H9 (cell line): ENCODE results near the gene RHNO1. TPM values are rescaled to one million over a fixed set of nuclear protein-coding genes. Genes with fewer than 3 reads are reported as not detected.

Experiments used
- DNase-seq: peaks from one replicate; pipeline ENCODE4 v3.0.0-alpha.2; 2017
- H2AFZ ChIP-seq: one replicate; pipeline ENCODE4 v1.6.1; 2013; ENCODE audit warnings: mild to moderate bottlenecking, low read length, control low read depth, moderate library complexity
- H2AK5ac ChIP-seq: 2 replicates; pipeline ENCODE4 v1.6.1; 2013; ENCODE audit warnings: low read length, control low read depth, mixed read lengths; ENCODE audit not compliant: insufficient read length
- H2BK120ac ChIP-seq: one replicate; pipeline ENCODE4 v1.6.1; 2013; ENCODE audit warnings: low read depth, mild to moderate bottlenecking, low read length, control low read depth, inconsistent platforms; ENCODE audit not compliant: poor library complexity, severe bottlenecking
- H2BK12ac ChIP-seq: 2 replicates; pipeline ENCODE4 v1.6.1; 2013; ENCODE audit warnings: low read length, control low read depth, mixed read lengths, low read depth; ENCODE audit not compliant: insufficient read length
- H2BK15ac ChIP-seq: 2 replicates; pipeline ENCODE4 v1.6.1; 2013; ENCODE audit warnings: low read depth, low read length, control low read depth
- H2BK20ac ChIP-seq: one replicate; pipeline ENCODE4 v1.6.1; 2013; ENCODE audit warnings: low read depth, mild to moderate bottlenecking, low read length, control low read depth, inconsistent platforms; ENCODE audit not compliant: poor library complexity, severe bottlenecking
- H2BK5ac ChIP-seq: 2 replicates; pipeline ENCODE4 v1.6.1; 2013; ENCODE audit warnings: low read length, control low read depth, mixed read lengths; ENCODE audit not compliant: insufficient read length
- H3K14ac ChIP-seq: 2 replicates; pipeline ENCODE4 v1.6.1; 2013; ENCODE audit warnings: low read length, control low read depth; ENCODE audit not compliant: insufficient read depth
- H3K18ac ChIP-seq: 2 replicates; pipeline ENCODE4 v1.6.1; 2013; ENCODE audit warnings: low read depth, mild to moderate bottlenecking, mixed read lengths, low read length, control low read depth; ENCODE audit not compliant: insufficient read length
- H3K23ac ChIP-seq: 2 replicates; pipeline ENCODE4 v1.6.1; 2013; ENCODE audit warnings: low read length, control low read depth, mixed read lengths, low read depth; ENCODE audit not compliant: insufficient read length
- H3K23me2 ChIP-seq: 2 replicates; pipeline ENCODE4 v1.6.1; 2013; ENCODE audit warnings: low read depth, mild to moderate bottlenecking, mixed read lengths, low read length, control low read depth; ENCODE audit not compliant: insufficient read length, poor library complexity, severe bottlenecking
- H3K27ac ChIP-seq: 2 replicates; pipeline ENCODE4 v1.5.1; 2013; ENCODE audit warnings: low read length, control low read depth, mixed read lengths, low read depth; ENCODE audit not compliant: insufficient read length
- H3K27me3 ChIP-seq: 2 replicates; pipeline ENCODE4 v1.6.1; 2013; ENCODE audit warnings: low read length, control low read depth, inconsistent platforms; ENCODE audit not compliant: insufficient read depth
- H3K4ac ChIP-seq: 2 replicates; pipeline ENCODE4 v1.6.1; 2013; ENCODE audit warnings: low read depth, mild to moderate bottlenecking, control low read depth, inconsistent platforms, low read length, moderate library complexity
- H3K4me1 ChIP-seq: 2 replicates; pipeline ENCODE4 v1.6.1; 2013; ENCODE audit warnings: low read length, control low read depth, inconsistent platforms; ENCODE audit not compliant: insufficient read depth
- H3K4me2 ChIP-seq: 2 replicates; pipeline ENCODE4 v1.6.1; 2013; ENCODE audit warnings: low read length, control low read depth, mixed read lengths; ENCODE audit not compliant: insufficient read length, insufficient read depth
- H3K56ac ChIP-seq: 2 replicates; pipeline ENCODE4 v1.6.1; 2013; ENCODE audit warnings: low read depth, mild to moderate bottlenecking, mixed read lengths, low read length, control low read depth; ENCODE audit not compliant: insufficient read length
- H3K79me1 ChIP-seq: 2 replicates; pipeline ENCODE4 v1.6.1; 2013; ENCODE audit warnings: low read depth, mild to moderate bottlenecking, moderate library complexity, low read length, control low read depth, inconsistent platforms; ENCODE audit not compliant: insufficient read depth, poor library complexity, severe bottlenecking
- H3K79me2 ChIP-seq: 2 replicates; pipeline ENCODE4 v1.6.1; 2013; ENCODE audit warnings: low read length, control low read depth, inconsistent platforms; ENCODE audit not compliant: insufficient read depth
- H3K9ac ChIP-seq: 2 replicates; pipeline ENCODE4 v1.6.1; 2013; ENCODE audit warnings: low read length, control low read depth, mixed read lengths; ENCODE audit not compliant: insufficient read length; ENCODE audit errors: extremely low read depth
- H3K9me3 ChIP-seq: one replicate; pipeline ENCODE4 v1.6.1; 2013; ENCODE audit warnings: low read depth, low read length, inconsistent platforms; ENCODE audit not compliant: control insufficient read depth
- H3T11ph ChIP-seq: one replicate; pipeline ENCODE4 v1.6.1; 2013; ENCODE audit warnings: mild to moderate bottlenecking, low read length, control low read depth, inconsistent platforms
- H4K20me1 ChIP-seq: one replicate; pipeline ENCODE4 v1.6.1; 2013; ENCODE audit not compliant: control insufficient read depth, insufficient read length, insufficient read depth
- H4K5ac ChIP-seq: 2 replicates; pipeline ENCODE4 v1.6.1; 2013; ENCODE audit warnings: low read depth, mild to moderate bottlenecking, mixed read lengths, low read length, control low read depth; ENCODE audit not compliant: insufficient read length
- H4K8ac ChIP-seq: replicated peaks from 2 replicates; pipeline ENCODE4 v1.6.1; 2013; ENCODE audit warnings: low read length, control low read depth, mixed read lengths, low read depth; ENCODE audit not compliant: insufficient read length
- H4K91ac ChIP-seq: 2 replicates; pipeline ENCODE4 v1.6.1; 2013; ENCODE audit warnings: low read depth, mild to moderate bottlenecking, moderate library complexity, mixed read lengths, low read length, control low read depth; ENCODE audit not compliant: insufficient read length
- H3K27ac Mint-ChIP-seq, 3 experiments: 2 replicates in 2 of 3; 3 replicates in 1 of 3; pipeline ENCODE4 v1.8.0; 2020 to 2021; ENCODE audit warnings: mixed read lengths in 3 of 3, mild to moderate bottlenecking in 1 of 3, moderate library complexity in 1 of 3
- H3K27me3 Mint-ChIP-seq: 2 replicates; pipeline ENCODE4 v1.8.0; 2021; ENCODE audit warnings: low read depth, mild to moderate bottlenecking, moderate library complexity, mixed read lengths
- H3K36me3 Mint-ChIP-seq, 3 experiments: 2 replicates in 2 of 3; 3 replicates in 1 of 3; pipeline ENCODE4 v1.8.0; 2020 to 2021; ENCODE audit warnings: low read depth in 3 of 3, mixed read lengths in 3 of 3; ENCODE audit not compliant: insufficient read depth in 1 of 3
- H3K4me1 Mint-ChIP-seq, 2 experiments: 2 replicates each; pipeline ENCODE4 v1.8.0; 2020; ENCODE audit warnings: mixed read lengths in 2 of 2
- H3K4me3 Mint-ChIP-seq, 2 experiments: 2 replicates in 1 of 2; 3 replicates in 1 of 2; pipeline ENCODE4 v1.8.0; 2020 to 2021; ENCODE audit warnings: mild to moderate bottlenecking in 2 of 2, mixed read lengths in 2 of 2, moderate library complexity in 1 of 2
- H3K9me3 Mint-ChIP-seq, 2 experiments: 2 replicates in 1 of 2; 3 replicates in 1 of 2; pipeline ENCODE4 v1.8.0; 2020; ENCODE audit warnings: mild to moderate bottlenecking in 2 of 2, mixed read lengths in 2 of 2, moderate library complexity in 1 of 2
- CTCF ChIP-seq: fragments of 200-600 bp; sonication (generic); conservative IDR thresholded peaks from 3 replicates; pipeline ENCODE4 v1.8.0; 2021; ENCODE audit warnings: antibody characterized with exemption, mild to moderate bottlenecking
- WGBS: extraction: QIAGEN DNeasy Blood & Tissue Kit; methylation state at CpG from one replicate; pipeline ENCODE4 v1.1.7; 2013; ENCODE audit warnings: missing lambda C conversion rate, low lambda C conversion rate, mixed read lengths; ENCODE audit not compliant: insufficient read length; ENCODE audit errors: extremely low coverage; 5-methylcytosine and 5-hydroxymethylcytosine counted together
- total RNA-seq: library from RNA; stranded (reverse); gene quantifications from 2 replicates; pipeline ENCODE4 v1.2.1, GENCODE V29; 2021

RHNO1 gene
- total RNA-seq, 1 experiment from 2014 or later, result 36.7 TPM

GRCh38 chr12:2842948-2843347 is 34.1 kb upstream of the RHNO1 start:
- Histone ChIP-seq H2AK5ac (no peak overlapping the region), H2BK12ac (no peak overlapping the region), H2BK20ac (no peak overlapping the region), H3K27me3 (no peaks in the 10 kb centered on the region), H4K8ac (no peak overlapping the region), H3K27ac (no peak overlapping the region), H3K4me1 (no peaks in the 10 kb centered on the region), H2BK120ac (no peak overlapping the region), H2AFZ (no peak overlapping the region), H3K23ac (no peak overlapping the region), H3K9me3 (no peaks in the 10 kb centered on the region), H3K4ac (no peak overlapping the region), H3K56ac (no peak overlapping the region), H2BK5ac (no peak overlapping the region), H3K18ac (no peak overlapping the region), H3K9ac (no peak overlapping the region), H3K4me2 (no peak overlapping the region), H4K5ac (no peak overlapping the region), H3K14ac (no peak overlapping the region), H3K23me2 (no peaks in the 10 kb centered on the region), H4K91ac (no peak overlapping the region), H3K79me2 (no peaks in the 10 kb centered on the region), H3K79me1 (no peaks in the 10 kb centered on the region), H3T11ph (no peak overlapping the region), H2BK15ac (no peak overlapping the region), H4K20me1 (no peaks in the 10 kb centered on the region)
- H3K9me3 Mint-ChIP-seq, result no peaks in the 10 kb centered on the region
- H3K4me3 Mint-ChIP-seq, result no peak overlapping the region
- peaks cover 19 to 22% of the 10 kb centered on the region in 2 experiments for H3K4me1 Mint-ChIP-seq
- WGBS, result no CpG with 5 or more reads among the region's 5 CpGs
- H3K27me3 Mint-ChIP-seq, result peaks cover under 1% of the 10 kb centered on the region; the same call in 1 of the 2 replicates
- no peak overlapping the region for H3K27ac Mint-ChIP-seq
- no peak for DNase-seq
- no peak for TF ChIP-seq CTCF
- peaks cover 1 to 14% (median 10%) of the 10 kb centered on the region in 3 experiments; a peak in 3 of 7 replicates for H3K36me3 Mint-ChIP-seq
